GM12878 (cell line): ENCODE results near the gene ADA. TPM values are rescaled to one million over a fixed set of nuclear protein-coding genes. Genes with fewer than 3 reads are reported as not detected.
"Not testable (repeated sequence)": the region's sequence is repeated elsewhere in the genome, so short reads cannot be mapped to it uniquely, and the experiment has no call there.

ENCODE experiments used
- ATAC-seq: fragments of 200-7000 bp; cut with Tn5 transposase; 3 replicates; pipeline ENCODE4 v1.9.1; 2020; ENCODE audit warnings: mild to moderate bottlenecking, moderate library complexity
- BruUV-seq: library from RNA; stranded (reverse); fragments of 400-500 nt; replicated peaks from 2 replicates; lab custom pipeline; 2021; lab: Mats Ljungman, UMichigan
- CTCF ChIA-PET: fragments of 300-600 bp; sonication (Branson Sonifier 250); formaldehyde crosslinking; extraction: SDS; loops from one replicate; lab custom pipeline; 2021; ENCODE audit warnings: inconsistent platforms; lab: Yijun Ruan, JAX
- POLR2A ChIA-PET: fragments of 350-600 bp; formaldehyde crosslinking; extraction: SDS; loops from one replicate; lab custom pipeline; 2021; ENCODE audit warnings: inconsistent platforms; lab: Charles Lee
- RAD21 ChIA-PET: fragments of 300-600 bp; sonication (Branson Sonifier 250); formaldehyde crosslinking; loops from one replicate; lab custom pipeline; 2023; ENCODE audit warnings: antibody characterized with exemption; ENCODE audit not compliant: unreplicated experiment; lab: Charles Lee
- SMC1A ChIA-PET: fragments of 300-600 bp; sonication (Branson Sonifier 250); formaldehyde crosslinking; loops from one replicate; lab custom pipeline; 2023; ENCODE audit not compliant: unreplicated experiment, uncharacterized antibody; lab: Charles Lee
- DNase-seq: peaks from one replicate; pipeline ENCODE4 v3.0.0-alpha.2; 2011; ENCODE audit warnings: low read depth, low spot score
- FAIRE-seq: peaks from 3 replicates; lab custom pipeline; 2011; peaks lifted over from hg19 to GRCh38; lab: Jason Lieb, UNC
- H2AFZ ChIP-seq: 2 replicates; pipeline ENCODE4 v1.6.0; 2011; ENCODE audit warnings: low read depth, low read length, control low read depth; ENCODE audit not compliant: control insufficient read depth
- H3K27ac ChIP-seq: 2 replicates; pipeline ENCODE4 v1.5.1; 2011; ENCODE audit warnings: control low read depth; ENCODE audit not compliant: control insufficient read depth, insufficient read depth
- H3K27me3 ChIP-seq, 2 experiments: replicated peaks in 1 of 2; 2 replicates each; pipeline versions ENCODE4 v1.6.0 to v1.6.1; 2011; ENCODE audit warnings: low read length in 1 of 2; ENCODE audit not compliant: control insufficient read depth in 2 of 2, insufficient read depth in 2 of 2
- H3K36me3 ChIP-seq, 2 experiments: 2 replicates each; pipeline ENCODE4 v1.5.1; 2011; ENCODE audit warnings: low read length in 1 of 2; ENCODE audit not compliant: control insufficient read depth in 2 of 2, insufficient read depth in 2 of 2
- H3K4me1 ChIP-seq: 2 replicates; pipeline ENCODE4 v1.6.1; 2011; ENCODE audit warnings: mild to moderate bottlenecking, low read length, moderate library complexity, mixed read lengths; ENCODE audit not compliant: control insufficient read depth, insufficient read depth
- H3K4me2 ChIP-seq: 2 replicates; pipeline ENCODE4 v1.6.0; 2011; ENCODE audit warnings: control low read depth; ENCODE audit not compliant: control insufficient read depth, insufficient read depth
- H3K4me3 ChIP-seq: fragments of 200-600 bp; sonication (generic); 2 replicates; pipeline ENCODE4 v1.5.1; 2016
- H3K79me2 ChIP-seq: 2 replicates; pipeline ENCODE4 v1.6.0; 2011; ENCODE audit warnings: low read length; ENCODE audit not compliant: control insufficient read depth, insufficient read depth
- H3K9ac ChIP-seq: 2 replicates; pipeline ENCODE4 v1.8.0; 2011; ENCODE audit warnings: low read length, control low read depth, mixed read lengths; ENCODE audit not compliant: control insufficient read depth, insufficient read depth
- H3K9me3 ChIP-seq: replicated peaks from 3 replicates; pipeline ENCODE4 v1.5.1; 2011; ENCODE audit warnings: mild to moderate bottlenecking, low read length; ENCODE audit not compliant: control insufficient read depth, insufficient read depth
- H4K20me1 ChIP-seq: 2 replicates; pipeline ENCODE4 v1.6.0; 2011; ENCODE audit not compliant: control insufficient read depth, insufficient read depth
- IKZF2 ChIP-seq, 2 experiments: fragments of 450-650 bp; IDR thresholded peaks; 2 replicates each; pipeline ENCODE4 v1.6.1; 2017; ENCODE audit warnings: mild to moderate bottlenecking in 2 of 2, moderate library complexity in 2 of 2
- RUNX3 ChIP-seq: IDR thresholded peaks from 2 replicates; pipeline ENCODE4 v1.6.1; 2012; ENCODE audit warnings: low read length, inconsistent platforms
- WGBS: methylation state at CpG from one replicate; pipeline ENCODE4 v1.1.6; 2016; ENCODE audit warnings: low lambda C conversion rate; ENCODE audit not compliant: insufficient replicate concordance, insufficient coverage; ENCODE audit errors: missing lambda C conversion rate; 5-methylcytosine and 5-hydroxymethylcytosine counted together
- in situ Hi-C: fragments of 300-500 bp; cut with MboI; formaldehyde crosslinking; loops from 9 replicates; pipeline ENCODE4 v1.14.3; 2018; ENCODE audit warnings: mixed read lengths
- intact Hi-C: fragments of 100-400 bp; cut with micrococcal nuclease; formaldehyde crosslinking; loops from one replicate; pipeline ENCODE4 v1.14.2; 2022; ENCODE audit not compliant: unreplicated experiment
- polyA plus RNA-seq, 11 experiments: library from polyadenylated mRNA; depleted of rRNA in 4 of 11; unstranded in 6 of 11; stranded (reverse) in 5 of 11; fragments of >200 nt; fragmentation: Nextera tagmentation in 4 of 11; fragmentation: Illumina TruSeq in 1 of 11; extraction: Ambion mirVana in 4 of 11; extraction: Trizol in 1 of 11; gene quantifications; 1 replicate in 1 of 11; 2 replicates in 10 of 11; pipeline versions ENCODE4 v1.2.1 to v1.2.3, GENCODE V29; 2011 to 2016; ENCODE audit warnings: inconsistent platforms in 2 of 11, missing spikeins in 2 of 11, low read depth in 1 of 11
- total RNA-seq, 4 experiments: library from RNA; depleted of rRNA in 3 of 4; stranded (reverse); fragments of >200 nt in 3 of 4; fragmentation: Illumina TruSeq in 1 of 4; extraction: Trizol in 1 of 4; gene quantifications; 2 replicates each; pipeline versions ENCODE4 v1.2.1 to v1.2.3, GENCODE V29; 2013 to 2021

Gene ADA
- total and polyA plus RNA-seq, 10 of the 15 experiments (the other 5 are each of a cell fraction or from before 2014, with no cell fraction given) = 40.9 to 217 (median 90.8) TPM

DNA sequence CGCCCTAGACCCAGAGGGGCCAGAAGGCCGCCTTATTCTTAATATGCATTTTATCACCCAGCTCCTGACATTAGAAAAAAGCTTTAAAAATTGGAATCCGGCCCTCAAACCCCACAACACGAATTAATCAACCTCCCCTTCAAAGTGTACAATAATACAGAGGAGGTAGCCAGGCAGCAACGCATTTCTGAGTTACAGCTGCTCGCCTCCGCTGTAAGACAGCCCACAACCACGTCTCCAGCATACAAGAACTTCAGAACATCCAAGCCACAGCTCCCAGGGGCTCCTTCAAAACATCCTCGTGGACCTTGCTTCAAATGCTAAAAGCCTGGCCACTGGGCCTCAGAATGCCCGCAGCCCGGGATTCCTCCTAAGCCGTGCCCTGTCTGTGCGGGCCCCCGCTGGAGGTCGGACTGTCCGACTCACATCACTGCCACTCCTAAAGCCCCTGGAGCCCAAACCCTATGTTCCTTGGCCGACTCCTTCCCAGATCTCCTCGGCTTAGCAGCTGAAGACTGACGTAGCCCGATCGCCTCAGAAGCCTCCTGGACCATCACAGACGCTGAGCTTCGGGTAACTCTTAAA is 20.9 kb upstream of the ADA start:
- H3K4me3 ChIP-seq, H3K27me3 ChIP-seq, in situ Hi-C loops, H3K4me2 ChIP-seq, ATAC-seq, H3K79me2 ChIP-seq, H2AFZ ChIP-seq, H3K36me3 ChIP-seq, intact Hi-C loops, BruUV-seq, H3K27ac ChIP-seq, H4K20me1 ChIP-seq, FAIRE-seq, H3K4me1 ChIP-seq, H3K9ac ChIP-seq, H3K9me3 ChIP-seq, DNase-seq: not testable (repeated sequence)
- WGBS = 88% methylated on average over 22 of the region's 23 CpGs
- CTCF ChIA-PET = interaction anchor here (1.3 to 3.1 kb wide), 4 partner anchors 11 to 87 kb away, joined by 3 to 24 read pairs (median 6); no protein-coding TSS in a partner anchor
- POLR2A ChIA-PET = interaction anchor here (0.8 kb wide), 1 partner anchor 21 kb away, joined by 3 read pairs; the partner anchor contains the start of gene ADA
- RAD21 ChIA-PET = interaction anchor here (1.0 to 1.9 kb wide), 5 partner anchors 11 to 86 kb away, joined by 3 to 14 read pairs (median 5); no protein-coding TSS in a partner anchor
- SMC1A ChIA-PET = interaction anchor here (1.0 to 1.9 kb wide), 7 partner anchors 10 to 64 kb away, joined by 3 to 15 read pairs (median 4); no protein-coding TSS in a partner anchor

DNA sequence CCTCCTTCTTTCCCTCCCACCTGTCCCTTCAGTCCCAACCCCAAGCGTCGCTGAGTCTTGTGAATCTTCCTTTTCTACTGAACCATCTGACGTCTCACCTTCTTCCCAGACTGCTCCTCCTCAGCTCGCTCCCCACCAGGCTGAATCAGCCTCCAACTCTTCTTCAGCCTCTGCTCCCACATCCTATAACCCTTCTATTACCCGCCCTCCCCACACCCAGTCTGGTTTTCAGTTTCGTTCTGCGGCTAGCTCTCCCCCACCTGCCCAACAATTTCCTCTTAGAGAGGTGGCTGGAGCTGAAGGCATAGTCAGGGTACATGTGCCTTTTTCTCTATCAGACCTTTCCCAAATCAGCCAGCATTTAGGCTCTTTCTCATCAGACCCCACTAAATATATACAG is 20.0 kb upstream of the ADA start:
- intact Hi-C loops, DNase-seq, H3K27ac ChIP-seq, H3K4me1 ChIP-seq, H3K79me2 ChIP-seq, H3K9me3 ChIP-seq, in situ Hi-C loops, H2AFZ ChIP-seq, FAIRE-seq, H3K36me3 ChIP-seq, H4K20me1 ChIP-seq, H3K9ac ChIP-seq, H3K27me3 ChIP-seq, BruUV-seq: not testable (repeated sequence)
- H3K4me2 ChIP-seq = peak overlapping the region; percentile 44; the same call in 1 of the 2 replicates
- TF ChIP-seq IKZF2 (IDR thresholded peaks at IDR 0.05) (peak; percentile 19 to 20; a peak in 1 of 4 replicates), RUNX3 (peak; percentile 61)
- ATAC-seq = peak; percentile 81
- peak overlapping the region; percentile 60; the same call in 1 of the 2 replicates for H3K4me3 ChIP-seq
- CTCF ChIA-PET = interaction anchor here (1.3 to 3.1 kb wide), 4 partner anchors 12 to 86 kb away, joined by 3 to 24 read pairs (median 6); no protein-coding TSS in a partner anchor
- WGBS = 40% methylated on average over 5 of the region's 7 CpGs
- POLR2A ChIA-PET = interaction anchor here (0.7 to 0.8 kb wide), 2 partner anchors 20 to 150 kb away, joined by 3 read pairs; partner anchors contain the start of gene ADA
- RAD21 ChIA-PET = interaction anchor here (0.9 to 1.9 kb wide), 6 partner anchors 11 to 85 kb away, joined by 3 to 14 read pairs (median 4); no protein-coding TSS in a partner anchor
- SMC1A ChIA-PET = interaction anchor here (1.0 to 1.9 kb wide), 6 partner anchors 11 to 63 kb away, joined by 3 to 15 read pairs (median 4); no protein-coding TSS in a partner anchor

DNA sequence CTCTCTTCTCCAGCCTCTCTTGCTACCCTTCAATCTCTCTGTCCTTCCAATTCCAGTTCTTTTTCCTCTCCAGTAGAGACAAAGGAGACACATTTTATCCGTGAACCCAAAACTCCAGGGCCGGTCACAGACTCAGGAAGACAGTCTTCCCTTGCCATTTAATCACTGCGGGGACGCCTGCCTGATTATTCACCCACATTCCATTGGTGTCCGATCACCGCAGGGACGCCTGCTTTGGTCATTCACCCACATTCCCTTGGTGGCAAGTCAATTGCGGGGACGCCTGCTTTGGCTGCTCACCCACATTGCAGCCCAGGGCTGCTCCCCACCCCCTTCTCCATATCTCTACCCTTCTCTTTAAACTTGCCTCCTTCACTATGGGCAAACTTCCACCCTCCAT is 19.4 kb upstream of the ADA start:
- Histone ChIP-seq H3K4me3 (peak overlapping the region; percentile 60; the same call in 1 of the 2 replicates), H3K4me2 (0 out of 2 replicates have a peak overlapping the region, but pooled peaks have one; percentile 9)
- H3K27me3 ChIP-seq, CTCF ChIA-PET, DNase-seq, H2AFZ ChIP-seq, H3K79me2 ChIP-seq, RAD21 ChIA-PET, ATAC-seq, H3K27ac ChIP-seq, H3K4me1 ChIP-seq, H3K9me3 ChIP-seq, H4K20me1 ChIP-seq, H3K9ac ChIP-seq, H3K36me3 ChIP-seq, FAIRE-seq, POLR2A ChIA-PET, in situ Hi-C loops, intact Hi-C loops: not testable (repeated sequence)
- TSS peak; percentile 85 for BruUV-seq
- SMC1A ChIA-PET = interaction anchor here (1.9 kb wide), 1 partner anchor 12 kb away, joined by 15 read pairs; no protein-coding TSS in a partner anchor
- 94% methylated on average over 9 of the region's 9 CpGs for WGBS
